H9 (cell line): ENCODE results near the gene CORO1C. TPM values are rescaled to one million over a fixed set of nuclear protein-coding genes. Genes with fewer than 3 reads are reported as not detected.

Source experiments
- DNase-seq: peaks from one replicate; pipeline ENCODE4 v3.0.0-alpha.2; 2017
- H2AFZ ChIP-seq: one replicate; pipeline ENCODE4 v1.6.1; 2013; ENCODE audit warnings: mild to moderate bottlenecking, low read length, control low read depth, moderate library complexity
- H2AK5ac ChIP-seq: 2 replicates; pipeline ENCODE4 v1.6.1; 2013; ENCODE audit warnings: low read length, control low read depth, mixed read lengths; ENCODE audit not compliant: insufficient read length
- H2BK120ac ChIP-seq: one replicate; pipeline ENCODE4 v1.6.1; 2013; ENCODE audit warnings: low read depth, mild to moderate bottlenecking, low read length, control low read depth, inconsistent platforms; ENCODE audit not compliant: poor library complexity, severe bottlenecking
- H2BK12ac ChIP-seq: 2 replicates; pipeline ENCODE4 v1.6.1; 2013; ENCODE audit warnings: low read length, control low read depth, mixed read lengths, low read depth; ENCODE audit not compliant: insufficient read length
- H2BK15ac ChIP-seq: 2 replicates; pipeline ENCODE4 v1.6.1; 2013; ENCODE audit warnings: low read depth, low read length, control low read depth
- H2BK20ac ChIP-seq: one replicate; pipeline ENCODE4 v1.6.1; 2013; ENCODE audit warnings: low read depth, mild to moderate bottlenecking, low read length, control low read depth, inconsistent platforms; ENCODE audit not compliant: poor library complexity, severe bottlenecking
- H2BK5ac ChIP-seq: 2 replicates; pipeline ENCODE4 v1.6.1; 2013; ENCODE audit warnings: low read length, control low read depth, mixed read lengths; ENCODE audit not compliant: insufficient read length
- H3K14ac ChIP-seq: 2 replicates; pipeline ENCODE4 v1.6.1; 2013; ENCODE audit warnings: low read length, control low read depth; ENCODE audit not compliant: insufficient read depth
- H3K18ac ChIP-seq: 2 replicates; pipeline ENCODE4 v1.6.1; 2013; ENCODE audit warnings: low read depth, mild to moderate bottlenecking, mixed read lengths, low read length, control low read depth; ENCODE audit not compliant: insufficient read length
- H3K23ac ChIP-seq: 2 replicates; pipeline ENCODE4 v1.6.1; 2013; ENCODE audit warnings: low read length, control low read depth, mixed read lengths, low read depth; ENCODE audit not compliant: insufficient read length
- H3K23me2 ChIP-seq: 2 replicates; pipeline ENCODE4 v1.6.1; 2013; ENCODE audit warnings: low read depth, mild to moderate bottlenecking, mixed read lengths, low read length, control low read depth; ENCODE audit not compliant: insufficient read length, poor library complexity, severe bottlenecking
- H3K27ac ChIP-seq: 2 replicates; pipeline ENCODE4 v1.5.1; 2013; ENCODE audit warnings: low read length, control low read depth, mixed read lengths, low read depth; ENCODE audit not compliant: insufficient read length
- H3K27me3 ChIP-seq: 2 replicates; pipeline ENCODE4 v1.6.1; 2013; ENCODE audit warnings: low read length, control low read depth, inconsistent platforms; ENCODE audit not compliant: insufficient read depth
- H3K4ac ChIP-seq: 2 replicates; pipeline ENCODE4 v1.6.1; 2013; ENCODE audit warnings: low read depth, mild to moderate bottlenecking, control low read depth, inconsistent platforms, low read length, moderate library complexity
- H3K4me1 ChIP-seq: 2 replicates; pipeline ENCODE4 v1.6.1; 2013; ENCODE audit warnings: low read length, control low read depth, inconsistent platforms; ENCODE audit not compliant: insufficient read depth
- H3K4me2 ChIP-seq: 2 replicates; pipeline ENCODE4 v1.6.1; 2013; ENCODE audit warnings: low read length, control low read depth, mixed read lengths; ENCODE audit not compliant: insufficient read length, insufficient read depth
- H3K56ac ChIP-seq: 2 replicates; pipeline ENCODE4 v1.6.1; 2013; ENCODE audit warnings: low read depth, mild to moderate bottlenecking, mixed read lengths, low read length, control low read depth; ENCODE audit not compliant: insufficient read length
- H3K79me1 ChIP-seq: 2 replicates; pipeline ENCODE4 v1.6.1; 2013; ENCODE audit warnings: low read depth, mild to moderate bottlenecking, moderate library complexity, low read length, control low read depth, inconsistent platforms; ENCODE audit not compliant: insufficient read depth, poor library complexity, severe bottlenecking
- H3K79me2 ChIP-seq: 2 replicates; pipeline ENCODE4 v1.6.1; 2013; ENCODE audit warnings: low read length, control low read depth, inconsistent platforms; ENCODE audit not compliant: insufficient read depth
- H3K9ac ChIP-seq: 2 replicates; pipeline ENCODE4 v1.6.1; 2013; ENCODE audit warnings: low read length, control low read depth, mixed read lengths; ENCODE audit not compliant: insufficient read length; ENCODE audit errors: extremely low read depth
- H3K9me3 ChIP-seq: one replicate; pipeline ENCODE4 v1.6.1; 2013; ENCODE audit warnings: low read depth, low read length, inconsistent platforms; ENCODE audit not compliant: control insufficient read depth
- H3T11ph ChIP-seq: one replicate; pipeline ENCODE4 v1.6.1; 2013; ENCODE audit warnings: mild to moderate bottlenecking, low read length, control low read depth, inconsistent platforms
- H4K20me1 ChIP-seq: one replicate; pipeline ENCODE4 v1.6.1; 2013; ENCODE audit not compliant: control insufficient read depth, insufficient read length, insufficient read depth
- H4K5ac ChIP-seq: 2 replicates; pipeline ENCODE4 v1.6.1; 2013; ENCODE audit warnings: low read depth, mild to moderate bottlenecking, mixed read lengths, low read length, control low read depth; ENCODE audit not compliant: insufficient read length
- H4K8ac ChIP-seq: replicated peaks from 2 replicates; pipeline ENCODE4 v1.6.1; 2013; ENCODE audit warnings: low read length, control low read depth, mixed read lengths, low read depth; ENCODE audit not compliant: insufficient read length
- H4K91ac ChIP-seq: 2 replicates; pipeline ENCODE4 v1.6.1; 2013; ENCODE audit warnings: low read depth, mild to moderate bottlenecking, moderate library complexity, mixed read lengths, low read length, control low read depth; ENCODE audit not compliant: insufficient read length
- H3K27ac Mint-ChIP-seq, 3 experiments: 2 replicates in 2 of 3; 3 replicates in 1 of 3; pipeline ENCODE4 v1.8.0; 2020 to 2021; ENCODE audit warnings: mixed read lengths in 3 of 3, mild to moderate bottlenecking in 1 of 3, moderate library complexity in 1 of 3
- H3K27me3 Mint-ChIP-seq: 2 replicates; pipeline ENCODE4 v1.8.0; 2021; ENCODE audit warnings: low read depth, mild to moderate bottlenecking, moderate library complexity, mixed read lengths
- H3K36me3 Mint-ChIP-seq, 3 experiments: 2 replicates in 2 of 3; 3 replicates in 1 of 3; pipeline ENCODE4 v1.8.0; 2020 to 2021; ENCODE audit warnings: low read depth in 3 of 3, mixed read lengths in 3 of 3; ENCODE audit not compliant: insufficient read depth in 1 of 3
- H3K4me1 Mint-ChIP-seq, 2 experiments: 2 replicates each; pipeline ENCODE4 v1.8.0; 2020; ENCODE audit warnings: mixed read lengths in 2 of 2
- H3K4me3 Mint-ChIP-seq, 2 experiments: 2 replicates in 1 of 2; 3 replicates in 1 of 2; pipeline ENCODE4 v1.8.0; 2020 to 2021; ENCODE audit warnings: mild to moderate bottlenecking in 2 of 2, mixed read lengths in 2 of 2, moderate library complexity in 1 of 2
- H3K9me3 Mint-ChIP-seq, 2 experiments: 2 replicates in 1 of 2; 3 replicates in 1 of 2; pipeline ENCODE4 v1.8.0; 2020; ENCODE audit warnings: mild to moderate bottlenecking in 2 of 2, mixed read lengths in 2 of 2, moderate library complexity in 1 of 2
- CTCF ChIP-seq: fragments of 200-600 bp; sonication (generic); conservative IDR thresholded peaks from 3 replicates; pipeline ENCODE4 v1.8.0; 2021; ENCODE audit warnings: antibody characterized with exemption, mild to moderate bottlenecking
- WGBS: extraction: QIAGEN DNeasy Blood & Tissue Kit; methylation state at CpG from one replicate; pipeline ENCODE4 v1.1.7; 2013; ENCODE audit warnings: missing lambda C conversion rate, low lambda C conversion rate, mixed read lengths; ENCODE audit not compliant: insufficient read length; ENCODE audit errors: extremely low coverage; 5-methylcytosine and 5-hydroxymethylcytosine counted together
- total RNA-seq: library from RNA; stranded (reverse); gene quantifications from 2 replicates; pipeline ENCODE4 v1.2.1, GENCODE V29; 2021

The CORO1C gene
- total RNA-seq, 1 experiment from 2014 or later, result 154 TPM

GRCh38 chr12:108611884-108612415, 119.4 kb downstream of the CORO1C start:
- Mint-ChIP-seq H3K27ac (peak overlapping the region in 1 of 3 experiments; percentile 36; a peak in 1 of 7 replicates), H3K4me3 (no peak overlapping the region), H3K36me3 (no peaks in the 10 kb centered on the region), H3K4me1 (peaks cover 21 to 32% of the 10 kb centered on the region in 2 experiments), H3K27me3 (peaks cover 1% of the 10 kb centered on the region; the same call in 1 of the 2 replicates), H3K9me3 (peaks cover 4 to 5% of the 10 kb centered on the region in 2 experiments; a peak in 1 of 5 replicates)
- no peak overlapping the region for H3T11ph ChIP-seq
- H2BK12ac ChIP-seq, result no peak overlapping the region
- H4K91ac ChIP-seq, result no peak overlapping the region
- no peak overlapping the region for H2AK5ac ChIP-seq
- no peak overlapping the region for H3K4ac ChIP-seq
- H3K23ac ChIP-seq, result no peak overlapping the region
- no peaks in the 10 kb centered on the region for H3K9me3 ChIP-seq
- no peak overlapping the region for H3K27ac ChIP-seq
- no peaks in the 10 kb centered on the region for H3K79me2 ChIP-seq
- no peak overlapping the region for H4K8ac ChIP-seq
- H3K56ac ChIP-seq, result no peak overlapping the region
- no peak overlapping the region for H2BK5ac ChIP-seq
- no peak overlapping the region for H2BK20ac ChIP-seq
- no peak overlapping the region for H3K9ac ChIP-seq
- H3K79me1 ChIP-seq, result no peaks in the 10 kb centered on the region
- no peak overlapping the region for H4K5ac ChIP-seq
- H2BK15ac ChIP-seq, result no peak overlapping the region
- H2BK120ac ChIP-seq, result no peak overlapping the region
- DNase-seq, result peak; percentile 84
- H4K20me1 ChIP-seq, result no peaks in the 10 kb centered on the region
- H3K18ac ChIP-seq, result no peak overlapping the region
- no peaks in the 10 kb centered on the region for H3K4me1 ChIP-seq
- WGBS, result no CpG with 5 or more reads among the region's 5 CpGs
- H3K27me3 ChIP-seq, result no peaks in the 10 kb centered on the region
- no peak overlapping the region for H3K14ac ChIP-seq
- H3K23me2 ChIP-seq, result no peaks in the 10 kb centered on the region
- no peak overlapping the region for H2AFZ ChIP-seq
- TF ChIP-seq CTCF, result peak; percentile 78
- H3K4me2 ChIP-seq, result no peak overlapping the region
